ENCODE data around the gene RAP1GAP2.

Gene RAP1GAP2

DNA sequence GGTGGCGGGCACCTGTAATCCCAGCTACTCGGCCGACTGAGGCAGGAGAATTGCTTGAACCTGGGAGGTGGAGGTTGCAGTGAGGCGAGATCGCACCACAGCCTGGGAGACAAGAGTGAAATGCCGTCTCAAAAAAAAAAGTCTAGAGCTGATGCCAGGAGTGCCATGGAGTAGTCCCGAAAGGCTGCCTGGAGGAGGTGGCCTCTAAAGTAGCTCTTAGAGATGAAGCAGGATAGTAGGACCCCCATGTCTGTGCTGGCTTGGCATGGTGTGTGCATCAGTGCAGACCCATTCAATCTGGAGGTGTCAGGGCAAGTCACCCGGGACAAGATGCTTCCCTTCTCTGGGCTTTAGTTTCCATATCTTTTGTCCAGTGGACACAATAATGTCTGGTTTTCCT, 6.3 kb downstream of the RAP1GAP2 start:
- Histone ChIP-seq H3K4me1 (ENCODE audit: insufficient read depth, low read length) (peaks cover 11% of the 10 kb centered on the region), H3K4me3 (ENCODE audit: low read length) (no peak overlapping the region), H3K36me3 (ENCODE audit: insufficient read depth, low read length) (no peaks in the 10 kb centered on the region), H3K9ac (ENCODE audit: low read depth, low read length) (no peak overlapping the region), H3K9me3 (ENCODE audit: insufficient read depth, low read depth, low read length) (no peaks in the 10 kb centered on the region), H3K27me3 (ENCODE audit: insufficient read depth, low read length) (no peaks in the 10 kb centered on the region), H3K27ac (ENCODE audit: low read depth, low read length) (no peak overlapping the region)
- 94% methylated on average over 8 of the region's 8 CpGs for WGBS

DNA sequence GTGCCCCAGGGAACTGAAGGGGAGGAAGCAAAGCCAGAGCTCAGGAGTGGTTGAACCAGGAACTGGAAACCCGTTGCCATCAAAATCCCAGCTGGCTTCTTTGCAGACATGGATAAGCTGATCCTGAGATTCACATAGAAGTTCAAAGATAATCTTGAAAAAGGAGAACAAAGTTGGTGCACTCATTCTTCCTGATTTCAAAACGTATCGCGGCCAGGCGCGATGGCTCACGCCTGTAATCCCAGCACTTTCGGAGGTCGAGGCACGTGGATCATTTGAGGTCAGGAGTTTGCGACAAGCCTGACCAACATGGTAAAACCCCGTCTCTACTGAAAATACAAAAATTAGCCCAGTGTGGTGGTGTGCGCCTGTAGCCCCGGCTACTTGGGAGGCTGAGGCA, 7.1 kb downstream of the RAP1GAP2 start:
- 90% methylated on average over 14 of the region's 14 CpGs for WGBS
- Histone ChIP-seq H3K9ac (ENCODE audit: low read depth, low read length) (no peak overlapping the region), H3K36me3 (ENCODE audit: insufficient read depth, low read length) (no peaks in the 10 kb centered on the region), H3K4me3 (ENCODE audit: low read length) (no peak overlapping the region), H3K27ac (ENCODE audit: low read depth, low read length) (no peak overlapping the region), H3K9me3 (ENCODE audit: insufficient read depth, low read depth, low read length) (no peaks in the 10 kb centered on the region), H3K27me3 (ENCODE audit: insufficient read depth, low read length) (no peaks in the 10 kb centered on the region), H3K4me1 (ENCODE audit: insufficient read depth, low read length) (peaks cover 4% of the 10 kb centered on the region; the same call in 1 of the 2 replicates)

DNA sequence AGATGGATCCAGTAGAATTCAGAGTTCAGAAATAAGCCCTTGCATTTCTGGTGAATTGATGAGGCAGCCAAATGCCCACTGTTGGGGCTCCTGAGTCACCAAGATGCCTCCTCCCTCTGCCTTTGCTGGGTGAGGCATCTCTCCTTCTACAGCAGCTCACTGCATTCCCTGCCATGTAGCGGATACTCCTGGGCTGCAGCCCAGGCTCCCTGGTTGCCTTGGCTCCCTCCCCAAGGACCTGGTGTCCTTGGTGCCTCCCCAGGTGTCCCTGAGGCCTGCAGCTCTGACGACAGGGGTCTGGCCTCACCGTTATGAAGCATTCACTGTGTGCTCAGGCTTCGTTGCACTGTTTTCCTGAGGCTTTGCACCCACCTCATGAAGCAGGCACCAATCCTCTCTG, 7.7 kb downstream of the RAP1GAP2 start:
- H3K9ac ChIP-seq (ENCODE audit: low read depth, low read length): no peak overlapping the region; the same call in 1 of the 2 replicates
- H3K4me1 ChIP-seq (ENCODE audit: insufficient read depth, low read length): peaks cover 1% of the 10 kb centered on the region; the same call in 1 of the 2 replicates
- no peak overlapping the region for H3K4me3 ChIP-seq (ENCODE audit: low read length)
- H3K9me3 ChIP-seq (ENCODE audit: insufficient read depth, low read depth, low read length): no peaks in the 10 kb centered on the region
- H3K27me3 ChIP-seq (ENCODE audit: insufficient read depth, low read length): no peaks in the 10 kb centered on the region
- no peaks in the 10 kb centered on the region for H3K36me3 ChIP-seq (ENCODE audit: insufficient read depth, low read length)
- WGBS: 74% methylated on average over 4 of the region's 4 CpGs
- H3K27ac ChIP-seq (ENCODE audit: low read depth, low read length): no peak overlapping the region

DNA sequence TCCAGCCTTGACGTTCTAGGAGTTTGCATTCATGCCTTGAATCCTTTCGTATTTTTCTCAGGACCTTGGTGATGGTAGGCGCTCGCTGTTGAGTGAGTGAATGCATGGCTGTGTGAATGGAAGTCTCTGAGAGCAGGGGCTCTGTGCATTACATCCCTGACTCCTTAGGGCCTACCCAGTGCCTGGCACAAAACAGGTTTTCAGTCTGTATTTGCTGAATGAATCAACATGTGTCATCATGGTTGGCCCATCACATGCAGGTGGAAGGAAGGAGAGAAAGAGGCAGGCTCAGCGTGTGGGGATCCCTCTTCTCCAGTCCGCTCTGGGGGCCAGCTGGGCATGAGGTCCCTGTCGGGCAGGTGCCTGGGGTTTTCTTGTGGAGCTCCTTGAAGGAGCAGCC, 8.7 kb downstream of the RAP1GAP2 start:
- H3K36me3 ChIP-seq (ENCODE audit: insufficient read depth, low read length): no peaks in the 10 kb centered on the region
- no peaks in the 10 kb centered on the region for H3K9me3 ChIP-seq (ENCODE audit: insufficient read depth, low read depth, low read length)
- H3K27me3 ChIP-seq (ENCODE audit: insufficient read depth, low read length): no peaks in the 10 kb centered on the region
- H3K4me1 ChIP-seq (ENCODE audit: insufficient read depth, low read length): no peaks in the 10 kb centered on the region; the same call in 1 of the 2 replicates
- H3K27ac ChIP-seq (ENCODE audit: low read depth, low read length): no peak overlapping the region
- no peak overlapping the region for H3K4me3 ChIP-seq (ENCODE audit: low read length)
- no peak overlapping the region for H3K9ac ChIP-seq (ENCODE audit: low read depth, low read length)
- WGBS: 92% methylated on average over 7 of the region's 7 CpGs

DNA sequence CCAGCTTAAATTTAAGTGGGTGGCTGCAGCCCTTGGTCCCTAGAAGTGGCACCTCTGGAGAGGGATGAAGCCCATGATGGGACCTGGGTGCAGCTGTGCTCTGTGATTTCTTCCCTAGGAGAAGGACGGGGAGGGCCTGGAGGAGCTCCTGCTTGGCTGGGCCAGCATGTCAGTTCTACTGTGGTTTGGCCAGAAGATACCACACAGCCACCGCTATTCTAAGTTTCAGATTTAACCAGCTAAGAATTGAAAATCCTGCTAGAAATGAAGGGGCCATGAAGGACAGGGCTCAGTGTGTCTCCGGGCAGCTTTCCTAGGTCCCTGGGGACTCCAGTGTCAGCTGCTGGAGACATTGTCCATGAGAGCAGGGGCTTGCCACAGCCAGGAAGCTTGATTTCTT, 9.7 kb downstream of the RAP1GAP2 start:
- H3K27ac ChIP-seq (ENCODE audit: low read depth, low read length): no peak overlapping the region
- no peaks in the 10 kb centered on the region; the same call in 1 of the 2 replicates for H3K4me1 ChIP-seq (ENCODE audit: insufficient read depth, low read length)
- no peaks in the 10 kb centered on the region for H3K36me3 ChIP-seq (ENCODE audit: insufficient read depth, low read length)
- no peak overlapping the region for H3K4me3 ChIP-seq (ENCODE audit: low read length)
- 96% methylated on average over 3 of the region's 3 CpGs for WGBS
- H3K9ac ChIP-seq (ENCODE audit: low read depth, low read length): no peak overlapping the region
- H3K9me3 ChIP-seq (ENCODE audit: insufficient read depth, low read depth, low read length): no peaks in the 10 kb centered on the region
- H3K27me3 ChIP-seq (ENCODE audit: insufficient read depth, low read length): no peaks in the 10 kb centered on the region

DNA sequence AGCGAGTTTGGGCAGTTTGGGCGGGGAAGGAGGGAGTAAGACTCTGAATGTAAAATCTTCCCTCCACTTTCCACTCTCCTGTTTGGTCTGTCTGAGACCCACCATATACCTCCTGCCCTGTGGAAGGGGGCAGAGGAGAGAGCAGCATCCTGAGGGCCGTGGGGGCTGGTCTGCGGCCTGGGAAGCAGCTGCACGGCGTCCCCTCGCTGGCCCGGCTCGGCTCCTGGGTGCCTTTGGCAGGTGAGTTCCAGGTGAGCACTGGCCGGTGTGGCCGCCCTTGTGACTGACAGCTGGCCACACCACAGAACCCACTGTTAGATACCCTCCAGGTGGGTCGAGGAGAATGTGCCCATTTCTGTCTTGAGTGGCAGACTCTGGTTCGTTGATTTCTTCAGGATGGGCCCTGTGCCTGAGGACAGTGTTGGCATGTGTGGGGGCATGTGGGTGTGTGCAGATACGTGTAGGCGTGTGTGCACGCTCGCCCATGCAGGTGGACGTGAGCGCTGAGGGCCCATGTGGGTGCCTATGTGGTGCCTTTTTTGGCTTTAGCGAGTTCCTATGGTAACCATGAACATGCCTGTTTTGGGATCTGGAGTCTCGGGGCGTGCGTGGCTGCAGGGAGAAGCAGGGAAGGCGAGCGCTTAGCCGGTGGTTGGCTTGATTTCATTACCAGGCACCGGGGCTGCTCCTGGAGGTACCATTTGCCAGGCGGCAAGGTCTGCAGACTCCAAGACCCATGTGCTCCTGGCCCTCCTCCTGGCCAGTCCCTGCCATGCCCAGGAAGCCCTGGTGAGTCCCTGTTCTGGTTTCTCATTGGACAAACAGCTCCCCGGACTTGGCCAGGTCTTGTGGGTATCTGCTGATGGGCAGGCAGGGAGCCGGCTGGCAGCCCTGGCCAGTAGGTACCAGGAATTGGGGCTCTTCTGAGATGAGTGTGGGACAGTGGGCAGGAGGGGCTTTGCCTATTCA, 12.4 kb downstream of the RAP1GAP2 start:
- Histone ChIP-seq H3K9me3 (ENCODE audit: insufficient read depth, low read depth, low read length) (no peaks in the 10 kb centered on the region), H3K36me3 (ENCODE audit: insufficient read depth, low read length) (no peaks in the 10 kb centered on the region), H3K27ac (ENCODE audit: low read depth, low read length) (no peak overlapping the region), H3K9ac (ENCODE audit: low read depth, low read length) (no peak overlapping the region), H3K27me3 (ENCODE audit: insufficient read depth, low read length) (no peaks in the 10 kb centered on the region), H3K4me3 (ENCODE audit: low read length) (no peak overlapping the region), H3K4me1 (ENCODE audit: insufficient read depth, low read length) (peaks cover 4% of the 10 kb centered on the region; the same call in 1 of the 2 replicates)
- WGBS: 93% methylated on average over 28 of the region's 30 CpGs

DNA sequence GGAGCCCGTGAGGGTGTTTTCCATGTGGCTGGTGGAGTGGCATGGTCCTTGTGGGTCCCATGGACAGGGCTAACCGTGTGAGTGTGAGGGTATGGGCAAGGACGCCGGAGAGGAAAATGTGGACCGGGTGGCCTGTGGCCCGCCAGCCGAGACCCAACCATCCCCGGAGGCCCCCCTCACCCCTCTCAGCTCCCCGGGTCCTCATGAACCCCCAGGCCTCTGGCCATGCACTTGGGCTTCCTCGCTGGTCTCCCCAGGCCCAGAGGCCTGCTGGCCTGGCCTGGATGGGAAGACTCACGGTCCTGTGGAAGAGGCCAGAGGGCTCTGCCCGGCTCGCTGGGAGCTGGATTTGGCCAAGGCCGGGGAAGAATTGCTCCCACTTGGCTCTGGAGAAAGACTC, 13.1 kb downstream of the RAP1GAP2 start:
- H3K9ac ChIP-seq (ENCODE audit: low read depth, low read length): no peak overlapping the region
- H3K27me3 ChIP-seq (ENCODE audit: insufficient read depth, low read length): no peaks in the 10 kb centered on the region
- no peak overlapping the region for H3K4me3 ChIP-seq (ENCODE audit: low read length)
- H3K27ac ChIP-seq (ENCODE audit: low read depth, low read length): no peak overlapping the region
- 95% methylated on average over 14 of the region's 14 CpGs for WGBS
- peaks cover 4% of the 10 kb centered on the region; the same call in 1 of the 2 replicates for H3K4me1 ChIP-seq (ENCODE audit: insufficient read depth, low read length)
- no peaks in the 10 kb centered on the region for H3K9me3 ChIP-seq (ENCODE audit: insufficient read depth, low read depth, low read length)
- no peaks in the 10 kb centered on the region for H3K36me3 ChIP-seq (ENCODE audit: insufficient read depth, low read length)

DNA sequence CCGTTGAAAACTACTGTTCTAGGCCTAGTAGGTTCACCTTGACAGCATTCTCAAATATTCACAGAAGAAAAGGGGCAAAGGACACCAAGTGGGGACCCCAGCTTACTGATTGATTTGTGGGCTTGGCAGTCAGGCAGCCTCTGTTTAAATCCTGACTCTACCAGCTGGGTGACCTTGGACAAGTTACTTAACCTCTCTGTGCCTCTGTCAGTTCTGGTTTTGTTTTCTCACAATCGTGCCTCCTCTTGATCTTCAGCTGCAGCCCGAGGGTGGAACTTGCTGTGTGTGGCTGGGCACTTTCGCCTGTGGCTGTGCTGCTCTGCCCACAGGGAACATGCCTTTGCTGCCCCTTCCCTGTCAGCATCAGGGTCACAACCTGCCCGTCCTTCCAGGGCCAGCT, 17.8 kb downstream of the RAP1GAP2 start:
- Histone ChIP-seq H3K36me3 (ENCODE audit: insufficient read depth, low read length) (no peaks in the 10 kb centered on the region), H3K4me1 (ENCODE audit: insufficient read depth, low read length) (peaks cover 4% of the 10 kb centered on the region; the same call in 1 of the 2 replicates), H3K9ac (ENCODE audit: low read depth, low read length) (no peak overlapping the region), H3K27ac (ENCODE audit: low read depth, low read length) (no peak overlapping the region), H3K27me3 (ENCODE audit: insufficient read depth, low read length) (no peaks in the 10 kb centered on the region), H3K9me3 (ENCODE audit: insufficient read depth, low read depth, low read length) (no peaks in the 10 kb centered on the region), H3K4me3 (ENCODE audit: low read length) (no peak overlapping the region)
- WGBS: 87% methylated on average over 5 of the region's 5 CpGs

DNA sequence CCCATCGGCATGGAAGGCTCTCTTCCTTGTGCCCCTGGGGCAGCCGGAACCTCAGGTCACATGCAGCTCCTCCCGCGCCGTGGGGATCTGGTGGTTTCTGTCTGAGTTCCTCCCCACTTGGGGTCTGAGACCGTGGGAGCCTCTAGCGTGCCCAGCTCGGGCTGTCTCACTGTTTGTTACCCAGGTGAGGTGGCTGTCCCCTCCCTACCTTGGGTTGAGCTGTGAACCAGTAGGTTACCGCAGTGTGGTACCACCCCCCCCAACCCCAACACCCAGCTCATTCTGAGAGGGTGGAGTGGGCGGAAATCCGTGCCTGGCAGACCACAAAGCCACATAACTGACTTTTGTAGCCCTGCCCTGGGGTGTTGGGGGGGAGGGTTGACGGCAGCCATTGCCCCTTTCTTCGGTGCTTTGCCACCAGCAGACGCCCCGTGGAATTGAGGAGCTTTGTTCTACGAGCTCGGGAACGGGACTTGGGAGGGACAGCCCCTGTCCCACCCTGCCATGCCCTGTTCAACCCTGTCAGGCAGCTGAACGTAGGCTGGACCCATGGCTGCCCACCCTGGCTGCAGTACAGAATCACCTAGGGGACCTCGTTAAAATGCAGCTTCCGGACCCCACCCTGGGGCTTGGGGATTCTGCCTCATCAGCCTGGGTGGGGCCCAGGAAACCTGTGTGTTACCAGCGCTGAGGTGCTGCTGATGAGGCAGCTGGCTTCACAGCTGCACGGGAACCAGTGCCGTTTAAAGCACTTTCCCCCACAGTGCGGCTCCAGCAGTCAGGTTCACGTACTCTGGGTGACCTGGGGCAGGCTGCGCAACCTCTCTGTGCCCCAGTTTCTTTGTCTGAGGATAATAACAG, 18.5 kb downstream of the RAP1GAP2 start:
- H3K9ac ChIP-seq (ENCODE audit: low read depth, low read length): no peak overlapping the region
- H3K36me3 ChIP-seq (ENCODE audit: insufficient read depth, low read length): no peaks in the 10 kb centered on the region

DNA sequence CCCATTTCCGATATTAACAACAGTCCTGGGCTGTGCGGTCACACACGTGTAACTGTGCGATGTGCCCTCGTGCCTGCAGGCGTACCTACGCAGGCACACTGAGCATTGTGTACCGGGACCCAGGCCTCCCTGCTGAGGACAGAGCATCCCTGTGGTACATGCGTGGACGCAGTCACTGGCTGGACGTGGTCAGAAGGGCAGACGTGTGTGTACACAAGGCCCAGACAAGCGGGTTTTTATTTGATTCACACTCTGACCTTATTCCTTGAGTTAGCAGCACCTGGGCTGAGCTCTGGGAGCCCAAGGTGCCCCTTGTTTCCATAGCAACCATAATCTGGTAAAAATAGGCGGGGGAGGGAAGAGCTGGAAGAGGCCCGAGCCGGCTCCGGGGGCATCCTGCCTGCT, 19.5 kb downstream of the RAP1GAP2 start:
- H3K9ac ChIP-seq (ENCODE audit: low read depth, low read length): no peak overlapping the region

More for the DNA sequence above, 18.5 kb downstream of the RAP1GAP2 start:
- no peaks in the 10 kb centered on the region for H3K9me3 ChIP-seq (ENCODE audit: insufficient read depth, low read depth, low read length)
- H3K4me3 ChIP-seq (ENCODE audit: low read length): no peak overlapping the region
- 85% methylated on average over 26 of the region's 27 CpGs for WGBS
- no peak overlapping the region for H3K27ac ChIP-seq (ENCODE audit: low read depth, low read length)
- H3K27me3 ChIP-seq (ENCODE audit: insufficient read depth, low read length): no peaks in the 10 kb centered on the region
- H3K4me1 ChIP-seq (ENCODE audit: insufficient read depth, low read length): peaks cover 4% of the 10 kb centered on the region; the same call in 1 of the 2 replicates

DNA sequence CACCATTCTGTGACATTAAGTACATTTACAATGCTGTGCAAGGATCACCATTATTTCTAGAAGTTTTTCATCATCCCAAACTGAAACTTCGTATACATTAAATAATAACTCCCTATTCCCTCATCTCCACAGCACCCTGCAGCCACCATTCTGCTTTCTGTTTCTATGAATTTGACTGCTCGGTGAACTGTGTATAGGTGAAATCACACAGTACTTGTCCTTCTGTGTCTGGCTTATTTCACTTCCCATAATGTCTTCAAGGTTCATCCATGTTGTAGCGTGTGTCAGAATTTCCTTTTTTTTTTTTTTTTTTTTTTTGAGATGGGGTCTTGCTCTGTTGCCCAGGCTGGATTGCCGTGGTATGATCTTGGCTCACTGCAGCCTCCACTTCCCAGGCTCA, 20.4 kb downstream of the RAP1GAP2 start:
- Histone ChIP-seq H3K9ac (ENCODE audit: low read depth, low read length) (no peak overlapping the region), H3K27ac (ENCODE audit: low read depth, low read length) (no peak overlapping the region), H3K4me1 (ENCODE audit: insufficient read depth, low read length) (peaks cover 4% of the 10 kb centered on the region; the same call in 1 of the 2 replicates), H3K4me3 (ENCODE audit: low read length) (no peak overlapping the region), H3K36me3 (ENCODE audit: insufficient read depth, low read length) (no peaks in the 10 kb centered on the region), H3K9me3 (ENCODE audit: insufficient read depth, low read depth, low read length) (no peaks in the 10 kb centered on the region), H3K27me3 (ENCODE audit: insufficient read depth, low read length) (no peaks in the 10 kb centered on the region)
- WGBS: 98% methylated on average over 4 of the region's 4 CpGs

More for the DNA sequence above, 19.5 kb downstream of the RAP1GAP2 start:
- Histone ChIP-seq H3K4me1 (ENCODE audit: insufficient read depth, low read length) (peaks cover 4% of the 10 kb centered on the region; the same call in 1 of the 2 replicates), H3K36me3 (ENCODE audit: insufficient read depth, low read length) (no peaks in the 10 kb centered on the region), H3K27me3 (ENCODE audit: insufficient read depth, low read length) (no peaks in the 10 kb centered on the region), H3K27ac (ENCODE audit: low read depth, low read length) (no peak overlapping the region), H3K9me3 (ENCODE audit: insufficient read depth, low read depth, low read length) (no peaks in the 10 kb centered on the region), H3K4me3 (ENCODE audit: low read length) (no peak overlapping the region)
- whole genome bisulfite sequencing: 89% methylated on average over 17 of the region's 17 CpGs

Data from HUES64 (cell line).